ENCODE data around the gene EDIL3. TPM values are rescaled to one million over a fixed set of nuclear protein-coding genes. Genes with fewer than 3 reads are reported as not detected.
"Not testable (repeated sequence)": the region's sequence is repeated elsewhere in the genome, so short reads cannot be mapped to it uniquely, and the experiment has no call there.

Gene EDIL3
- total and polyA plus RNA-seq, 2 donors from 2014 or later = 5.2 to 32.8 TPM

GRCh38 chr5:84163671-84164070 is 221.0 kb downstream of the EDIL3 start:
- no peak for FAIRE-seq
- Histone ChIP-seq H3K27me3 (ENCODE audit: control insufficient read depth, insufficient read depth, low read length) (no peaks in the 10 kb centered on the region), H3K4me3 (ENCODE audit: low read length in 3 of 3) (no peak overlapping the region), H3K4me1 (ENCODE audit: control insufficient read depth in 2 of 3, insufficient read depth in 2 of 3, low read depth in 1 of 3, low read length in 3 of 3) (no peaks in the 10 kb centered on the region), H3K9me3 (ENCODE audit: control insufficient read depth in 2 of 3, insufficient read depth in 1 of 3, low read length in 3 of 3) (no peaks in the 10 kb centered on the region), H3K36me3 (ENCODE audit: control insufficient read depth in 2 of 3, insufficient read depth in 3 of 3, low read length in 3 of 3) (no peaks in the 10 kb centered on the region), H3K27ac (ENCODE audit: low read depth in 2 of 2, low read length in 2 of 2) (no peak overlapping the region), H3K9ac (ENCODE audit: low read length in 3 of 3) (no peak overlapping the region)
- no peak for DNase-seq
- TF ChIP-seq CTCF (IDR thresholded peaks at IDR 0.05; ENCODE audit: borderline replicate concordance, extremely low read depth, insufficient read depth) = no peak
- intact Hi-C loops (cut with DNase I) = no loop called here

DNA sequence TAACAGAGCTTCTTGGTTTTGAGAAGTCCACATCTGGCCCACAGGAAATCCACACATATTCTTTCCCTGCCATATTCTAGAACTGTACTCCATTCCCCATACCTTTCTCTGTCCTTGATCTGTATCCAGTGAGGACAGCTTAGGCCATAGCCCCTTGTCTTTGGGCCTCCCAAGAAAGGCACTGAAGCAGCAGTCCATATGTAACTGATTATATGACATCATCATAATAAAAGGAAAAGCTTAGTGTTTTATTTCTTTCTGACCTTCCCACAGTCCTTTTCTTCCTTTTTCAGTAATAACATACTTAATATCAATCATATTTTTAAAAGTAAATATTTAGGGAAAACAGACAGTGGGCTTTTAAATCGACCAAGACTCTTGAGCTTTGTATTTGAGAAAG is 222.0 kb downstream of the EDIL3 start:
- intact Hi-C loops (cut with DNase I) = no loop called here
- Histone ChIP-seq H3K36me3 (ENCODE audit: control insufficient read depth in 2 of 3, insufficient read depth in 3 of 3, low read length in 3 of 3) (no peaks in the 10 kb centered on the region), H3K27ac (ENCODE audit: low read depth in 2 of 2, low read length in 2 of 2) (no peak overlapping the region), H3K4me3 (ENCODE audit: low read length in 3 of 3) (no peak overlapping the region), H3K27me3 (ENCODE audit: control insufficient read depth, insufficient read depth, low read length) (no peaks in the 10 kb centered on the region), H3K9me3 (ENCODE audit: control insufficient read depth in 2 of 3, insufficient read depth in 1 of 3, low read length in 3 of 3) (no peaks in the 10 kb centered on the region), H3K9ac (ENCODE audit: low read length in 3 of 3) (no peak overlapping the region), H3K4me1 (ENCODE audit: control insufficient read depth in 2 of 3, insufficient read depth in 2 of 3, low read depth in 1 of 3, low read length in 3 of 3) (no peaks in the 10 kb centered on the region)
- no peak for FAIRE-seq
- no peak for DNase-seq
- no peak for TF ChIP-seq CTCF (IDR thresholded peaks at IDR 0.05; ENCODE audit: borderline replicate concordance, extremely low read depth, insufficient read depth)

DNA sequence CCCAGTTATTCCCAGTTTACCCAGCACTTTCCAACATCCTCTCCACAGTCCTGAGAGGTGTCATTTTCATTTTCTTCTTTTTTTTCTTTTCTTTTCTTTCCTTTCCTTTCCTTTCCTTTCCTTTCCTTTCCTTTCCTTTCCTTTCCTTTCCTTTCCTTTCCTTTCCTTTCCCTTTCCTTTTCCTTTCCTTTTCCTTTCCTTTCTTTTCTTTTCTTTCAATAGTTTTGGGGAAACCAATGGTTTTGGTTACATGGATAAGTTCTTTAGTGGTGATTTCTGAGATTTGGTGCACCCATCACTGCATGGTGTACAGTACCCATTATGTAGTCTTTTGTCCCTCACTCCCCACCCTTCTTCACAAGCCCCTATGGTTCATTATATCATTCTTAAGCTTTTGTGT is 224.0 kb downstream of the EDIL3 start:
- intact Hi-C loops (cut with DNase I); H3K9ac ChIP-seq (ENCODE audit: low read length in 3 of 3); H3K27ac ChIP-seq (ENCODE audit: low read depth in 2 of 2, low read length in 2 of 2); H3K36me3 ChIP-seq (ENCODE audit: control insufficient read depth in 2 of 3, insufficient read depth in 3 of 3, low read length in 3 of 3); DNase-seq; FAIRE-seq; H3K4me1 ChIP-seq (ENCODE audit: control insufficient read depth in 2 of 3, insufficient read depth in 2 of 3, low read depth in 1 of 3, low read length in 3 of 3); H3K27me3 ChIP-seq (ENCODE audit: control insufficient read depth, insufficient read depth, low read length); H3K9me3 ChIP-seq (ENCODE audit: control insufficient read depth in 2 of 3, insufficient read depth in 1 of 3, low read length in 3 of 3); H3K4me3 ChIP-seq (ENCODE audit: low read length in 3 of 3): not testable (repeated sequence)

GRCh38 chr5:84149094-84149493 is 235.6 kb downstream of the EDIL3 start:
- intact Hi-C loops (cut with DNase I) = no loop called here
- H3K4me1 ChIP-seq (ENCODE audit: control insufficient read depth in 2 of 3, insufficient read depth in 2 of 3, low read depth in 1 of 3, low read length in 3 of 3) = no peaks in the 10 kb centered on the region
- no peaks in the 10 kb centered on the region for H3K9me3 ChIP-seq (ENCODE audit: control insufficient read depth in 2 of 3, insufficient read depth in 1 of 3, low read length in 3 of 3)
- H3K27ac ChIP-seq (ENCODE audit: low read depth in 2 of 2, low read length in 2 of 2) = no peak overlapping the region
- TF ChIP-seq CTCF (IDR thresholded peaks at IDR 0.05; ENCODE audit: borderline replicate concordance, extremely low read depth, insufficient read depth) = no peak
- H3K27me3 ChIP-seq (ENCODE audit: control insufficient read depth, insufficient read depth, low read length) = no peaks in the 10 kb centered on the region
- DNase-seq = no peak
- no peak overlapping the region for H3K4me3 ChIP-seq (ENCODE audit: low read length in 3 of 3)
- FAIRE-seq = no peak
- no peaks in the 10 kb centered on the region for H3K36me3 ChIP-seq (ENCODE audit: control insufficient read depth in 2 of 3, insufficient read depth in 3 of 3, low read length in 3 of 3)
- no peak overlapping the region for H3K9ac ChIP-seq (ENCODE audit: low read length in 3 of 3)

Measured in kidney (tissue), 14 donors.